B cell (primary cell): Measurements from ENCODE around the gene HMG20B. TPM values are rescaled to one million over a fixed set of nuclear protein-coding genes. Genes with fewer than 3 reads are reported as not detected.

Experiments used
- ATAC-seq: fragments of 200-7000 bp; cut with Tn5 transposase; one replicate; pipeline ENCODE4 v1.10.0; 2021; ENCODE audit warnings: low read depth, mild to moderate bottlenecking, moderate number of reproducible peaks, moderate library complexity
- CTCF ChIA-PET: fragments of 350-600 bp; sonication (Branson Sonifier 250); formaldehyde crosslinking; loops from one replicate; lab custom pipeline; 2021; ENCODE audit warnings: antibody characterized with exemption, inconsistent platforms; lab: Charles Lee
- POLR2A ChIA-PET: fragments of 350-600 bp; sonication (Branson Sonifier 250); formaldehyde crosslinking; loops from one replicate; lab custom pipeline; 2021; ENCODE audit warnings: antibody characterized with exemption; lab: Charles Lee
- DNase-seq: peaks from one replicate; pipeline ENCODE4 v3.0.0; 2013
- H2AFZ ChIP-seq: 2 replicates; pipeline ENCODE4 v1.6.1; 2012; ENCODE audit warnings: mild to moderate bottlenecking, low read depth, low read length; ENCODE audit not compliant: insufficient read depth, poor library complexity, severe bottlenecking
- H3K27ac ChIP-seq, 2 donors: 1 replicate in 1 of 2; 2 replicates in 1 of 2; pipeline ENCODE4 v1.5.1; 2012 to 2013; ENCODE audit warnings: low read length in 2 of 2, mild to moderate bottlenecking in 2 of 2, moderate library complexity in 1 of 2
- H3K27me3 ChIP-seq, 4 experiments: fragments of 200-600 bp in 1 of 4; sonication (generic) in 1 of 4; replicated peaks in 1 of 4; 1 replicate in 2 of 4; 2 replicates in 2 of 4; pipeline versions ENCODE4 v1.6.1 to v1.7.0; 2013 to 2016; ENCODE audit warnings: low read length in 3 of 4, mild to moderate bottlenecking in 2 of 4, mixed read lengths in 1 of 4, moderate library complexity in 1 of 4; ENCODE audit not compliant: insufficient read depth in 4 of 4, control insufficient read depth in 3 of 4; ENCODE audit errors: control extremely low read depth in 1 of 4
- H3K36me3 ChIP-seq, 2 experiments: replicated peaks in 1 of 2; 1 replicate in 1 of 2; 2 replicates in 1 of 2; pipeline versions ENCODE4 v1.6.1 to v1.7.1; 2013; ENCODE audit warnings: low read length in 1 of 2; ENCODE audit not compliant: insufficient read depth in 2 of 2, control insufficient read depth in 1 of 2; ENCODE audit errors: control extremely low read depth in 1 of 2, extremely low read depth in 1 of 2
- H3K4me1 ChIP-seq, 2 donors: fragments of 200-600 bp in 1 of 2; sonication (generic) in 1 of 2; 1 replicate in 1 of 2; 2 replicates in 1 of 2; pipeline versions ENCODE4 v1.5.1 to v1.6.1; 2013 to 2017; ENCODE audit warnings: low read length in 2 of 2; ENCODE audit not compliant: control insufficient read depth in 2 of 2, insufficient read depth in 2 of 2
- H3K4me2 ChIP-seq: replicated peaks from 2 replicates; pipeline ENCODE3; 2012; ENCODE audit warnings: mild to moderate bottlenecking, low read depth, low read length; ENCODE audit not compliant: poor library complexity, severe bottlenecking
- H3K4me3 ChIP-seq, 5 experiments: fragments of 200-600 bp in 1 of 5; sonication (generic) in 1 of 5; 1 replicate in 3 of 5; 2 replicates in 2 of 5; pipeline versions ENCODE4 v1.5.1 to v1.7.0; 2011 to 2016; ENCODE audit warnings: low read length in 4 of 5, mild to moderate bottlenecking in 4 of 5, low read depth in 2 of 5, control low read depth in 1 of 5, moderate library complexity in 1 of 5; ENCODE audit not compliant: insufficient read depth in 1 of 5; ENCODE audit errors: control extremely low read depth in 1 of 5, extremely low read depth in 1 of 5
- H3K79me2 ChIP-seq: fragments of 200-600 bp; sonication (generic); one replicate; pipeline ENCODE4 v1.6.0; 2016; ENCODE audit warnings: low read length; ENCODE audit not compliant: control insufficient read depth, insufficient read depth
- H3K9ac ChIP-seq: fragments of 200-600 bp; sonication (generic); 2 replicates; pipeline ENCODE4 v1.6.1; 2017; ENCODE audit warnings: mild to moderate bottlenecking, low read length, moderate library complexity
- H3K9me3 ChIP-seq, 3 donors: one replicate each; pipeline versions ENCODE4 v1.6.1 to v1.7.1; 2013; ENCODE audit warnings: low read length in 2 of 3; ENCODE audit not compliant: control insufficient read depth in 2 of 3, insufficient read depth in 1 of 3; ENCODE audit errors: control extremely low read depth in 1 of 3
- H4K20me1 ChIP-seq: 2 replicates; pipeline ENCODE4 v1.6.0; 2012; ENCODE audit warnings: mild to moderate bottlenecking, low read length; ENCODE audit not compliant: insufficient read depth, control insufficient read depth, poor library complexity, severe bottlenecking
- H3K27ac Mint-ChIP-seq: one replicate; pipeline ENCODE4 v1.8.0; 2021; ENCODE audit warnings: mixed read lengths
- H3K27me3 Mint-ChIP-seq: one replicate; pipeline ENCODE4 v1.8.0; 2021; ENCODE audit warnings: mixed read lengths
- H3K4me1 Mint-ChIP-seq: one replicate; pipeline ENCODE4 v1.8.0; 2021; ENCODE audit warnings: mixed read lengths
- H3K4me3 Mint-ChIP-seq: one replicate; pipeline ENCODE4 v1.8.0; 2021; ENCODE audit warnings: mixed read lengths
- H3K9me3 Mint-ChIP-seq: one replicate; pipeline ENCODE4 v1.8.0; 2022; ENCODE audit warnings: mixed read lengths; ENCODE audit not compliant: insufficient read depth
- CTCF ChIP-seq: fragments of 200-600 bp; IDR thresholded peaks from one replicate; pipeline ENCODE4 v1.8.0; 2022; ENCODE audit warnings: antibody characterized with exemption, mild to moderate bottlenecking
- EZH2 ChIP-seq: IDR thresholded peaks from 2 replicates; pipeline ENCODE4 v1.6.1; 2012; ENCODE audit warnings: borderline replicate concordance, low read depth, mild to moderate bottlenecking, moderate library complexity, low read length; ENCODE audit not compliant: insufficient read depth, poor library complexity, severe bottlenecking
- WGBS: methylation state at CpG from one replicate; pipeline ENCODE4 v1.1.5; 2013; ENCODE audit warnings: missing lambda C conversion rate; ENCODE audit not compliant: insufficient coverage; 5-methylcytosine and 5-hydroxymethylcytosine counted together
- intact Hi-C: fragments of 100-400 bp; cut with micrococcal nuclease; formaldehyde crosslinking; loops from one replicate; pipeline ENCODE4 v1.10.0; 2022
- polyA minus RNA-seq: library from RNA; depleted of rRNA, polyadenylated mRNA; stranded (reverse); fragments of >200 nt; gene quantifications from 2 replicates; pipeline ENCODE4 v1.2.3, GENCODE V29; 2012
- polyA plus RNA-seq: library from polyadenylated mRNA; depleted of rRNA; stranded (reverse); fragments of >200 nt; gene quantifications from 2 replicates; pipeline ENCODE4 v1.2.3, GENCODE V29; 2012
- total RNA-seq, 2 donors: library from RNA; stranded (reverse); fragments of 120-200 nt in 1 of 2; gene quantifications; 1 replicate in 1 of 2; 2 replicates in 1 of 2; pipeline versions ENCODE4 v1.2.3 to v1.2.4, GENCODE V29; 2013 to 2022

Gene HMG20B
- total RNA-seq (59.0 and 60.7 TPM in 2 replicates), polyA plus RNA-seq (41.7 and 42.4 TPM in 2 replicates), polyA minus RNA-seq (46.4 and 48.7 TPM in 2 replicates)
- total RNA-seq (2013), result 31.4 TPM

- peaks cover 12 to 18% of the 10 kb centered on the region in 2 donors for H3K4me1 ChIP-seq
- H3K79me2 ChIP-seq, result no peaks in the 10 kb centered on the region
- Mint-ChIP-seq H3K27ac (peak within 1 kb of the TSS; percentile 83), H3K4me1 (peaks cover 16% of the 10 kb centered on the region), H3K4me3 (peak within 1 kb of the TSS; percentile 86), H3K9me3 (no peaks in the 10 kb centered on the region), H3K27me3 (no peaks in the 10 kb centered on the region)
- no peaks in the 10 kb centered on the region for H3K27me3 ChIP-seq
- peak within 1 kb of the TSS; percentile 11 to 79 (median 74) for H3K4me3 ChIP-seq
- POLR2A ChIA-PET, result no interaction called here
- ATAC-seq, result no peak
- TF ChIP-seq CTCF, result no peak
- no peak for TF ChIP-seq EZH2
- peaks cover 0 to 15% (median 0%) of the 10 kb centered on the region in 3 donors for H3K9me3 ChIP-seq
- H4K20me1 ChIP-seq, result peaks cover 7% of the 10 kb centered on the region
- peak within 1 kb of the TSS; percentile 77 for H3K9ac ChIP-seq
- peak within 1 kb of the TSS; percentile 98 for H2AFZ ChIP-seq
- H3K36me3 ChIP-seq, result no peaks in the 10 kb centered on the region
- H3K27ac ChIP-seq, result peak within 1 kb of the TSS; percentile 34 to 65
- H3K4me2 ChIP-seq, result peak within 1 kb of the TSS; percentile 100
- intact Hi-C loops, result loop anchor here (1.0 to 5.0 kb wide), 4 partner anchors 16 to 189 kb away; partner anchors contain the start of genes APBA3, FZR1, MFSD12 and MRPL54
- WGBS, result under 1% methylated on average over 28 of the region's 30 CpGs
- DNase-seq, result no peak
- CTCF ChIA-PET, result no interaction called here
Measured at GRCh38 chr19:3572855-3573161, at the start of gene HMG20B. TSS of gene HMG20B (plus strand) at chr19:3572944. CDS start at chr19:3573310, 366 bp downstream.

DNA sequence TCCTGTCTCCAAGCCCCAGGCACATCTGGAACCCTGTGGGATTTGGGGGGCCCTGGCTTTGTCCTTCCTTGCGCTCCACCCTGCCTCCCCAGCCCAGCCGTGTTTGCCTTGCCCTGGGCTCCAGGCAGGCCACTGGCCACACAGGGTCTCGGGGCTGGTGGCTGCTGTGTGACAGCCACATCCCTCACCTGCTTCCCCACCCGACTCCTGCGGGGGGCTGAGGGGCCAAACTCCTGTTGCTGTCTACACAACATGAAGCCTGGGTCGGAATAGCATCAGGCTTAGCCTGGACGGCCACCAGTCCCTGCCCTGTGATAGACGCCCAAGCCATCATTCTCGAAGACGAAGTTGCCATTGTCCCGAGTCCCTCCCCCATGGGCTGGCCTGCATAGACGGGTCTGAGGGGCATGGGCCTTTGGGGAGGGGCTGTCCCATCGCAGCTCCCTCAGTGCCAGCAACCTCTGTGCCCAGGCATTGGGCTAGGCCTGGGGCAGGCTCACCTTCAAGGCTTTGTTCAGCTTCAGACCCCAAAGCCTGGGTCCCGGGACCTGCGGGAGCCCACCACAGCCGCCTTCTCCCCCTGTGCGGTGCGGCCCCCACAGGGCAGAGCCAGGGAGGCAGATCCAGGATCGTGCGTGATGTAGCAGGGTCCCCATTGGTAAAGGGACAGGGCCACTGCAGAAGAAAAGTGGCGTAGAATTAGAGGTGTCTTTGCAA lies 49.2 kb upstream of the HMG20B start:
- no peaks in the 10 kb centered on the region for H3K9me3 Mint-ChIP-seq
- no peak overlapping the region for H3K27ac Mint-ChIP-seq
- Histone ChIP-seq H3K27ac (no peak overlapping the region), H3K4me2 (no peak overlapping the region), H2AFZ (no peak overlapping the region), H3K27me3 (no peaks in the 10 kb centered on the region), H3K4me3 (no peak overlapping the region), H3K4me1 (peaks cover 0 to 4% of the 10 kb centered on the region in 2 donors), H3K9ac (no peak overlapping the region), H3K36me3 (peaks cover 0 to 74% of the 10 kb centered on the region in 2 experiments), H3K9me3 (no peaks in the 10 kb centered on the region), H3K79me2 (peaks cover 71% of the 10 kb centered on the region), H4K20me1 (peaks cover 96% of the 10 kb centered on the region)
- H3K4me1 Mint-ChIP-seq, result peaks cover 11% of the 10 kb centered on the region
- DNase-seq (no peak), ATAC-seq (no peak)
- no peak for TF ChIP-seq CTCF
- no peak for TF ChIP-seq EZH2
- no peaks in the 10 kb centered on the region for H3K27me3 Mint-ChIP-seq
- intact Hi-C loops, result no loop called here
- ChIA-PET POLR2A (interaction anchor here (0.7 kb wide), 1 partner anchor 19 kb away, joined by 6 read pairs; no protein-coding TSS in a partner anchor), CTCF (no interaction called here)
- 99% methylated on average over 21 of the region's 21 CpGs for WGBS
- no peak overlapping the region for H3K4me3 Mint-ChIP-seq
